HCT116 (cell line): ENCODE results near the gene NMRAL1. TPM values are rescaled to one million over a fixed set of nuclear protein-coding genes. Genes with fewer than 3 reads are reported as not detected.

ENCODE experiments used
- ATAC-seq: fragments of 200-7000 bp; cut with Tn5 transposase; 2 replicates; pipeline ENCODE4 v1.9.1; 2020; ENCODE audit warnings: mild to moderate bottlenecking, moderate library complexity
- BruUV-seq: library from RNA; stranded (reverse); fragments of 400-500 nt; replicated peaks from 2 replicates; lab custom pipeline; 2021; lab: Mats Ljungman, UMichigan
- CTCF ChIA-PET: fragments of 300-600 bp; sonication (Branson Sonifier 250); formaldehyde crosslinking; loops from one replicate; lab custom pipeline; 2021; ENCODE audit warnings: antibody characterized with exemption; lab: Charles Lee
- POLR2A ChIA-PET: fragments of 300-600, 350-600 bp; sonication (Branson Sonifier 250); formaldehyde crosslinking; loops from one replicate; lab custom pipeline; 2021; ENCODE audit warnings: antibody characterized with exemption; lab: Charles Lee
- RAD21 ChIA-PET, 2 experiments: fragments of 300-600 bp; sonication (Branson Sonifier 250); formaldehyde crosslinking; loops; one replicate each; lab custom pipeline; 2023; ENCODE audit warnings: low total read pairs in 2 of 2; ENCODE audit not compliant: uncharacterized antibody in 2 of 2, unreplicated experiment in 2 of 2, low non-redundant PET in 1 of 2; lab: Charles Lee
- DNase-seq: peaks from one replicate; pipeline ENCODE4 v3.0.0-alpha.2; 2010; ENCODE audit warnings: low read depth, low spot score
- H2AFZ ChIP-seq: fragments of 200-600 bp; shearing (Covaris generic), sonication (generic); 2 replicates; pipeline ENCODE4 v1.6.1; 2017; ENCODE audit warnings: low read depth, mixed run types, mixed read lengths, antibody characterized with exemption, low read length; ENCODE audit not compliant: poor library complexity, severe bottlenecking
- H3K27ac ChIP-seq: 2 replicates; pipeline ENCODE4 v1.5.1; 2012; ENCODE audit warnings: low read depth, low read length
- H3K27me3 ChIP-seq: fragments of 200-600 bp; sonication (generic); 2 replicates; pipeline ENCODE4 v1.6.1; 2016; ENCODE audit warnings: mixed run types, low read length, mixed read lengths; ENCODE audit not compliant: insufficient read depth
- H3K36me3 ChIP-seq, 2 experiments: fragments of 200-500 bp in 1 of 2; fragments of 200-600 bp in 1 of 2; sonication (Bioruptor generic) in 1 of 2; sonication (generic) in 1 of 2; 2 replicates each; pipeline versions ENCODE4 v1.5.1 to v1.6.1; 2014 to 2016; ENCODE audit warnings: low read length in 2 of 2, inconsistent platforms in 1 of 2, mixed read lengths in 1 of 2, mixed run types in 1 of 2; ENCODE audit not compliant: insufficient read depth in 2 of 2, control insufficient read depth in 1 of 2
- H3K4me1 ChIP-seq, 2 experiments: fragments of 200-600 bp in 1 of 2; sonication (generic) in 1 of 2; 2 replicates each; pipeline versions ENCODE4 v1.5.1 to v1.6.1; 2012 to 2017; ENCODE audit warnings: low read length in 2 of 2, inconsistent platforms in 1 of 2, mild to moderate bottlenecking in 1 of 2, mixed read lengths in 1 of 2, mixed run types in 1 of 2, moderate library complexity in 1 of 2; ENCODE audit not compliant: insufficient read depth in 2 of 2, control insufficient read depth in 1 of 2
- H3K4me2 ChIP-seq: fragments of 200-600 bp; sonication (generic); 2 replicates; pipeline ENCODE4 v1.6.1; 2017; ENCODE audit warnings: mixed run types, low read length, mixed read lengths
- H3K4me3 ChIP-seq, 2 experiments: fragments of 200-600 bp in 1 of 2; sonication (generic) in 1 of 2; replicated peaks in 1 of 2; 2 replicates each; pipeline ENCODE4 v1.5.1; 2011 to 2016; ENCODE audit warnings: low read length in 2 of 2, control low read depth in 1 of 2, low read depth in 1 of 2, mild to moderate bottlenecking in 1 of 2, mixed read lengths in 1 of 2, mixed run types in 1 of 2
- H3K79me2 ChIP-seq: fragments of 200-600 bp; sonication (generic); 2 replicates; pipeline ENCODE4 v1.6.1; 2017; ENCODE audit warnings: mild to moderate bottlenecking, mixed run types, low read length, moderate library complexity, mixed read lengths; ENCODE audit not compliant: insufficient read depth
- H3K9ac ChIP-seq: fragments of 200-600 bp; sonication (generic); 2 replicates; pipeline ENCODE4 v1.6.1; 2016; ENCODE audit warnings: low read length, mixed read lengths
- H3K9me2 ChIP-seq: fragments of 200-600 bp; sonication (generic), shearing (Covaris generic); 2 replicates; pipeline ENCODE4 v1.6.1; 2017; ENCODE audit warnings: mixed run types, mild to moderate bottlenecking, moderate library complexity; ENCODE audit not compliant: insufficient read depth
- H3K9me3 ChIP-seq, 2 experiments: fragments of 200-500 bp in 1 of 2; fragments of 200-600 bp in 1 of 2; sonication (Bioruptor generic) in 1 of 2; sonication (generic) in 1 of 2; 2 replicates each; pipeline ENCODE4 v1.6.1; 2014 to 2017; ENCODE audit warnings: low read length in 2 of 2, mixed read lengths in 2 of 2, inconsistent platforms in 1 of 2, low read depth in 1 of 2, mild to moderate bottlenecking in 1 of 2, mixed run types in 1 of 2, moderate library complexity in 1 of 2; ENCODE audit not compliant: control insufficient read depth in 1 of 2, insufficient read depth in 1 of 2
- H4K20me1 ChIP-seq: fragments of 200-600 bp; sonication (generic), shearing (Covaris generic); 2 replicates; pipeline ENCODE4 v1.6.1; 2017; ENCODE audit warnings: mixed run types, mild to moderate bottlenecking, moderate library complexity; ENCODE audit not compliant: insufficient read depth
- MAX ChIP-seq: IDR thresholded peaks from 2 replicates; pipeline ENCODE4 v1.6.1; 2012
- POLR2AphosphoS5 ChIP-seq: IDR thresholded peaks from 2 replicates; pipeline ENCODE4 v1.6.1; 2011; ENCODE audit warnings: mild to moderate bottlenecking, low read depth, low read length, moderate library complexity
- REST ChIP-seq: IDR thresholded peaks from 2 replicates; pipeline ENCODE4 v1.6.1; 2012; ENCODE audit warnings: low read depth
- intact Hi-C: fragments of 100-400 bp; cut with micrococcal nuclease; formaldehyde crosslinking; loops from 2 replicates; pipeline ENCODE4 v1.10.0; 2022
- total RNA-seq: library from RNA; stranded (reverse); gene quantifications from one replicate; pipeline ENCODE4 v1.2.1, GENCODE V29; 2021; ENCODE audit not compliant: unreplicated experiment

NMRAL1 gene
- total RNA-seq, 1 experiment from 2014 or later: 76.7 TPM

DNA sequence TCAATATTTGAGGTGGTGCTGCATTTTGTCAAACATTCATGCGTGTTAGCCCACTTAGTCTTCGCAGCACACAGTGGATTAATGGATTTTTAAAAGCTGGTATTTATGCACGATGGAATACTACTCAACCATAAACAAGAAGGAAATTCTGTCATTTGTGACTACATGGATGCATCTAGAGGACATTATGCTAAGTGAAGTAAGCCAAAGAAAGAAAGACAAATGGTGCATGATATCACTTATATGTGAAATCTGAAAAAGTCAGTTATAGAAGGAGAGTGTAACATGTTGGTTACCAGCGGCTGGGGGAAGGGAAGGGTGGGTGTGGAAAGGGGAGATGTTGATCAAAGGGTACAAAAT is 24.8 kb upstream of the NMRAL1 start:
- peaks cover 4% of the 10 kb centered on the region; the same call in 1 of the 2 replicates for H4K20me1 ChIP-seq

More for the DNA sequence above, 24.8 kb upstream of the NMRAL1 start:
- ATAC-seq (no peak), DNase-seq (no peak)
- Histone ChIP-seq H3K9ac (peak overlapping the region; percentile 28), H3K36me3 (peaks cover 0 to 6% of the 10 kb centered on the region in 2 experiments; a peak in 2 of 4 replicates), H2AFZ (no peak overlapping the region), H3K27ac (no peak overlapping the region), H3K79me2 (peaks cover 91% of the 10 kb centered on the region), H3K4me2 (peak overlapping the region; percentile 57), H3K4me1 (peaks cover 53 to 75% of the 10 kb centered on the region in 2 experiments), H3K9me2 (no peaks in the 10 kb centered on the region), H3K9me3 (no peaks in the 10 kb centered on the region), H3K27me3 (no peaks in the 10 kb centered on the region), H3K4me3 (no peak overlapping the region)
- TF ChIP-seq MAX (no peak), REST (no peak), POLR2AphosphoS5 (no peak)
- RAD21 ChIA-PET: no interaction called here
- POLR2A ChIA-PET: no interaction called here
- CTCF ChIA-PET: no interaction called here
- intact Hi-C loops: no loop called here
- no TSS peak for BruUV-seq
